Neural progenitor cell (in vitro differentiated cells): ENCODE results near the gene COL23A1.

Source experiments
- CTCF ChIP-seq: fragments of 200-600 bp; sonication (generic); IDR thresholded peaks from 2 replicates; pipeline ENCODE4 v1.5.1; 2017; ENCODE audit warnings: antibody characterized with exemption, mild to moderate bottlenecking
- EZH2 ChIP-seq: fragments of 200-600 bp; sonication (generic); IDR thresholded peaks from 2 replicates; pipeline ENCODE4 v1.6.1; 2017; ENCODE audit warnings: antibody characterized with exemption, mild to moderate bottlenecking, moderate library complexity

DNA sequence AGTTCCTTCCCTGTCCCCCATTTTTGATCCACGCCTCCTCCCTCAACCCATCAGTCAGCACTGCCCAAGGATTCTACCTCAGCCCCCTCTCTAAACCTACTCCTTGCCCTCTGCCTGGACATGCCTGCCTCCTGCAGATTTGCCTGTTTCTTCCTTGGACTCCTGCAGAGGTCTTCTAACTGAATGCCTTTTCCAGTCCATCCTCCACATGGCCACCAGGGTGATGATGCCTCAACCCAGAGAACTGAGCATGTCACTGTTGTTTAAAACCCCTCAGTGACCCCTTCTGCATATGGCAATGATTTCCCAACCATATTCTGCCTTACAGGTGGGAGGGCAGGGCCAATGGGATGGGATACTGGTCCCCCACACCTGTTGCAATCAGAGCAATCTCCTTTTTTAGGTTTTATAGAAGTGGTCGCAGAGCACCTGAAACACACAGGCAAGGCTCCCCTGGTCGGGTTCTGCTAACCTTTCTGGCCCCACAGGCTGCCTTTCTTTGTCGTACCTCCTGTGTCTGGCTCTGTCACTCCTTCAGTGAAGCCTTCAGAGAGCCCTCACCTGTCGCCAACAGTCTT, 366.9 kb downstream of the COL23A1 start:
- TF ChIP-seq CTCF (no peak), EZH2 (no peak)
